Inferior parietal cortex (tissue), 1 donor: ENCODE measurements around the gene VPS35.
"Not testable (repeated sequence)": the region's sequence is repeated elsewhere in the genome, so short reads cannot be mapped to it uniquely, and the experiment has no call there.

ENCODE experiments used
- DNase-seq: peaks from one replicate; pipeline ENCODE4 v3.0.0-alpha.2; 2016; ENCODE audit errors: extremely low spot score

Gene VPS35

DNA sequence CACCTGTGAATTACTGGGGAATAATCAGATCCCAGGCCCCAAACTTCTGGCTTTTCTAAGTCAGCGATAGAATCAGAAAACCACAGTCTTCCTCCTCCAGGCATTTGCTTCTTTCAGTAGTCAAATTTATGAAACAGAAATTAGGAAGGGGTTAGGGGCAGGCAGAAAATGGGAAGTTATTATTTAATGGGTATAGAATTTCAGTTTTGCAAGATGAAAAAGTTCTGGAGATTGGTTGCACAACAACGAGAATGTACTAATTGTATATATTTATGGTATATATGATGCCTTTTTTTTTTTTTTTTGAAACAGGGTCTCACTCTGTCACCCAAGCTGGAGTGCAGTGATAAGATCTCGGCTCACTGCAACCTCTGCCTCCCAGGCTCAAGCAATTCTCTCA, 23.9 kb upstream of the VPS35 start:
- DNase-seq: no peak

- no peak for DNase-seq
Measured at GRCh38 chr16:46711106-46712058, 22.4 kb upstream of the VPS35 start.

- peak; percentile 19 for DNase-seq
Measured at GRCh38 chr16:46709469-46710005, 20.6 kb upstream of the VPS35 start.

DNA sequence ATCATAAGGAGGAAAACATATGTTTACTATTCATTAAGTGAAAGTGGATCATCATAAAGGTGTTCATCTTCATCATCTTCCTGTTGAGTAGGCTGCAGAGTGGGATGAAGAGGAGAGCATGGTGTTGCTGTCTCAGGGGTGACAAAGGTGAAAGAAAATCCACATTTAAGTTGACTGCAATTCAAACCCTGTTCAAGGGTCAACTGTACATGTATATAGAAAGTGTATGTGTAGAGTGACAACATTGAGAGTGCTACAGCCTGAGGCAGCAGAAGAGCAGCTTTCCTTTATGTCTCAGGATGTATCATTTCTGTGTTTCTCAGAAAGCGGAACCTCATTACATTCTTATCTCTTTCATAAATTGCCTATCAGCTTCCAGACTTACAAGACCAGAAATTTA, 17.7 kb upstream of the VPS35 start:
- DNase-seq: no peak

- DNase-seq: no peak
Measured at GRCh38 chr16:46702030-46702429, 13.1 kb upstream of the VPS35 start.

DNA sequence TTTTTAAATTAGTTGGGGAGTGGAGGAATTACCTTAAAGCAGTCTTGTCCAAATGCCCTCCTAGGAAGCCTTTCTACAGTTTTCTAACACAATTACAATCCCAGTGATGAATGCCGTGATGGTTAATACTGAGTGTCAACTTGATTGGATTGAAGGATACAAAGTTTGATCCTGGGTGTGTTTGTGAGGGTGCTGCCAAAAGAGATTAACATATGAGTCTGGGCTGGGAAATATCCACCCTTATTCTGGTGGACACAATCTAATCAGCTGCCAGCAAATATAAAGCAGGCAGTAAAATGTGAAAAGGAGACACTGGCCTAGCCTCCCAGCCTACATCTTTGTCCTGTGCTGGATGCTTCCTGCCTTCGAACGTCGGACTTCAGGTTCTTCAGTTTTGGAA, 12.6 kb upstream of the VPS35 start:
- DNase-seq: no peak

- no peak for DNase-seq
Measured at GRCh38 chr16:46700048-46700447, 11.1 kb upstream of the VPS35 start.

DNA sequence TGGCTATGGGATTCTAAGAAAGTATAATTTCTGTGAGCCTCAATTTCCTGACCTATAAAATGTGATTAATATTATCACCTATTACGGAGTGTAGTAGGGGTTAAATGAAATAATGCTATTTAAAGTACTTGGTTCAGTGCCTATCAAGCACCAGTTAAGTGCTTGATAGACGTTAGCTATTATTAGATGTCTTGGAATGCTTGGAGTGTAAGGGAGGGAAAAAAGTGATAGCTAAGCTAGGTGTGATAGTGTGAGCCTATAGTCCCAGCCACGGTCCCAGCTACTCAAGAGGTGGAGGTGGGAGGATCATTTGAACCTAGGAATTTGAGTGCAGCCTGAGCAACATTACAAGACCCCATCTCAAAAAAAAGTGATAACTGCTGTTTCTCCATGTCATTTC, 8.0 kb upstream of the VPS35 start:
- no peak for DNase-seq

- DNase-seq: no peak
Measured at GRCh38 chr16:46695937-46696336, 7.0 kb upstream of the VPS35 start.

DNA sequence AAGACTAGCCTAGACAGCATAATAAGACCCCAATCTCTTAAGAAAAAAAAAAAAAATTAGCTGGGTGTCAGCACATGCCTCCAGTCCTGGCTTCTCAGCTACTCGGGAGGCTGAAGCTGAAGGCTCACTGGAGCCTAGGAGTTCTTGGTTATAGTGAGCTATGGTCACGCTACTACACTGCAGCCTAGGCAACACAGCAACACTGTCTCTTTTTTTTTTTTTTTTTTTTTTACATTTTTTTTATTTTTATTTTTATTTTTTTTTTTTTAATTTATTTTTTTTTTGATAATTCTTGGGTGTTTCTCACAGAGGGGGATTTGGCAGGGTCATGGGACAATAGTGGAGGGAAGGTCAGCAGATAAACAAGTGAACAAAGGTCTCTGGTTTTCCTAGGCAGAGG, 4.6 kb upstream of the VPS35 start:
- DNase-seq: no peak

DNA sequence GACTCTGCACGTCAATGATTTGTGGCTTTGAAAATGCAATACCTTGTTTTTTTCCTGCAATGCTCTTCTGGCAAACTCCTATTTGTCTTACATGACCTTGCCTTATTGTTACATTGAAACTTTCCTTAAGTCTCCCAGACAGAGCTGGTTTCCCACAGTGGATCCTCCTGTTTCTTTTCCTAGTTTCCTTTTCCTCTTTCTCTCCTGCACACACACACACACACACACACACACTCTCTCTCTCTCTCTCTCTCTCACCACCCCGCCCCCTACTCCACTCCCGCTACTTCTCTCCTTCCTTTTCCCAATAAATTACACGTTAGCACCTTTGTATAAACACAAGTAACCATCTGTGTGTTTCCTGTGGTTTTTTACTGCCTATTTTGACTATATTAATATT, 2.7 kb upstream of the VPS35 start:
- no peak for DNase-seq

DNA sequence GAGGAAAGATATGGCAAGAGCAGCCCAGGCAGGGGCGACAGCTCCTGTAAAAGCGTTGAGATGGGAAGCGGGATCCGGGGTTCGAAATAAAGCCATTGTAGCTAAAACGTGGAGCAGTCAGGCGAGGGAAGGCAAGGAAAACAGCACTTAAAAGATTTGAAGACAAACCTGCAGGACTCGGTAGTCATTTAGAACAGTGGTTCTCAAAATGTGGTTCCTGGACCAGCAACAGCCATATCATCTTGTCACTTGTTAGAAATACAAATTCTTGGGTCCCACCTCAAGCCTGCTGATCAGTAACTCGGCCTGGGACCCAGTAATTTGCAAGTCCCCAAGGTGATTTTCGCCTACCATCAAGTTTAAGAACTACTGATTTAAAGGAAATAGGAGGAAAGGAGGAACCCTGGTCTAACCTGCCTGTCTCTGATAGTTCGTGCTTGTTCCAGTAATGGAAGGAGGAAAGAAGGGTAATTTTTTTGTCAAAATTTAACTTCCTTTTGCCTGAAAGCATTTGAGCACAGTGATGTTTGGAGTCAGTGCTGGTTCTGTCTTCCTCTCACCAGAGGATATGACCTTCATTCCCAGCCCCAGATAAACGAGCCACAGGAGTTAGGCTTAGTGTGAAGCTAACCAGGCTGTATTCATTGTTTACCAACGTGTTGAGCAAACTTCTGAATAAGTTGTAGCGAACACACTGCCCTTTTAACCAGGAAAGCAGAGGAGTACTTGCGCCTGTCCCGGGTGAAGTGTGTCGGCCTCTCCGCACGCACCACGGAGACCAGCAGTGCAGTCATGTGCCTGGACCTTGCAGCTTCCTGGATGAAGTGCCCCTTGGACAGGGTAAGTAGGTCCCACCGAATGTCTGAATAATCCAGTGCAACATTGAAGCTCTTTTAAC, 1.6 kb upstream of the VPS35 start:
- DNase-seq: no peak

GRCh38 chr16:46689365-46690280, 645 bp upstream of the VPS35 start, which contains the start of gene ORC6:
Gene ORC6 (plus strand): TSS chr16:46689659. CDS start chr16:46689706, 47 bp downstream.
- DNase-seq: peak; percentile 93

DNA sequence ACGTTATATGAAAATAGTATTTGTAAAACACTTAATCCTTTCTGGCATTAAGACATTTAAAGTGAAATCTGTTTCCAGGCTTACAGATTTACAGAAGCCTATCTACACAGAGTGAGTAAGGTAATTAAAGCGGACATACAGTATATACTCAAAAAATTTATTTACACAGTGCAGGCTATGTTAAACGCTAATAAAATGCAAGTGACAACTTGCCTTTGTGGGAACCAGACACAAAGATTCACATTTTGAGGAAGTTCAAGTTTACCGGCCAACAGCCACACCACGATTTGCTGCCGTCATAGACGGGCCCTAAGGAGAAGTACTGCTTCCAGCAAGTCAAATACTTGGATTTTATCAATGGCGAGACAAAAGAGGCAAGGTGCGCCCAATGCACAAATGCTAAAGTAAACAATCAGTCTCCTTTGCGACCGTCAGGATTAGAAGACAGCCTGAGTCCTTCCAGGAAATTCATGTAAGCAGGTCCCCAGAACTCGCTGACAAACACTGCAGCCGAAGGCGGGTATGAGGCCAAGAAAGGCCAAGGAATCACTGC, 801 bp downstream of the VPS35 start:
- DNase-seq: peak; percentile 52

- DNase-seq: no peak
Measured at GRCh38 chr16:46687486-46687885, 1.5 kb downstream of the VPS35 start.

DNA sequence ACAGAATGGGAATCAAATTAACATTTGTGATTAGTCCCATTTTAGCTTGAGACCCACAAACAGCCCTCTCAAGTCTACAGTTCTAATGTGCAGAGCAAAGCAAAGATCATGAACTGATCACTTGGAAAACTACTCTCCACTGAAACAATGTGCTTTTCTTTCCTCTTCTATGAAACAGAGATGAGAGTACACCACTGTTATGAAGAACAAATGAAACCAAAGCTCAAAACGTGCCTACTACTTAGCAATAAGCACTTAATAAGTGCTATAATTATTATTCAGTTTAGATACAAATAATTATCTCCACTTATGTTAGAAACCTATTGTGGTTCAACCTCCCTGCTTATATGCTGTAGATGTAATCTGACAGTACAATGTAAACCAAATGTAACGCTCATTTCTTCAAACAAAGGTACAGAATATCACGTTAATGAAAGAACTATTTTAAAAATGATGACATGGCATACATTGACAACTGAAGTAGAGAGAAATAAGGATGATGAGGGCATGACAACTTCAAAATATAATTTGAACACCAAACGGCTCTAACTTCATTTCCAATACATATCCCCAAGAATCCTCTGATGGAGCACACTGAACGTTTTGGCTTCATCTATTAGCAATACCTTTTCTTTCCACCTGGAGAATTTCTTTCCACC, 2.0 kb downstream of the VPS35 start:
- no peak for DNase-seq

GRCh38 chr16:46681867-46682266, 7.1 kb downstream of the VPS35 start:
- DNase-seq: not testable (repeated sequence)

- not testable (repeated sequence) for DNase-seq
Measured at GRCh38 chr16:46677943-46678342, 11.0 kb downstream of the VPS35 start.

DNA sequence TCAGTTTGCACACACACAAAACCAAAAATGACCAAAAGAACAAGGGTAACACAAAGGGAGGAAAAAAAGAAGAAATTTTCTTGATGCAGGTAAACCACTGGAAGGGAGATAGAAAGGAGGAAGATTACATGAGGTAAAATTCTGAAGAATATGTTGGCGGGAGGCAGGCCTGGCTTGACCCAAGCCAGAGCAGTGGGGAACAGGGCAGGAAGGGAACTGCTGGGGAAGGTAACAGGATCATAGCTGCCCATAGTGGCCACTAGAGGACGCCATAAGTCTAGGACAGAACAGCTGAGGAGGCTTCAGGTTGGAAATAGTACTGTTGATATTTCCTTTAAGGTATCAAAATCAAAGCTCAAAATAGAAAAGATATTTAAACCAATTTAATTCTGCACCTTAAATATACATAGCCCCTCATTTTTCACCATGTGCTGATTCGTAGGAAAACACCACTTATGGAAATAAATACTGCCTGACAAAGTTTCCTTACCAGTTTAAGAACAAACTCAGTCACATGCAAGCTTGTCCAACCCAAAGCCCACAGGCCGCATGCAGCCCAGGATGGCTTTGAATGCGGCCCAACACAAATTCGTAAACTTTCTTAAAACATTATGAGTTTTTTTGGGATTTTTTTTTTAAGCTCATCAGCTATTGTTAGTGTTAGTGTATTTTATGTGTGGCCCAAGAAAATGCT, 15.5 kb downstream of the VPS35 start:
- peak; percentile 55 for DNase-seq

GRCh38 chr16:46662123-46662522, 26.9 kb downstream of the VPS35 start:
- DNase-seq: no peak
